GM19238 (cell line): ENCODE results near the gene MAN1B1.

Source experiments
- DNase-seq: peaks from one replicate; pipeline ENCODE4 v3.0.0; 2011; ENCODE audit warnings: low spot score; ENCODE audit not compliant: insufficient read length

Gene MAN1B1

DNA sequence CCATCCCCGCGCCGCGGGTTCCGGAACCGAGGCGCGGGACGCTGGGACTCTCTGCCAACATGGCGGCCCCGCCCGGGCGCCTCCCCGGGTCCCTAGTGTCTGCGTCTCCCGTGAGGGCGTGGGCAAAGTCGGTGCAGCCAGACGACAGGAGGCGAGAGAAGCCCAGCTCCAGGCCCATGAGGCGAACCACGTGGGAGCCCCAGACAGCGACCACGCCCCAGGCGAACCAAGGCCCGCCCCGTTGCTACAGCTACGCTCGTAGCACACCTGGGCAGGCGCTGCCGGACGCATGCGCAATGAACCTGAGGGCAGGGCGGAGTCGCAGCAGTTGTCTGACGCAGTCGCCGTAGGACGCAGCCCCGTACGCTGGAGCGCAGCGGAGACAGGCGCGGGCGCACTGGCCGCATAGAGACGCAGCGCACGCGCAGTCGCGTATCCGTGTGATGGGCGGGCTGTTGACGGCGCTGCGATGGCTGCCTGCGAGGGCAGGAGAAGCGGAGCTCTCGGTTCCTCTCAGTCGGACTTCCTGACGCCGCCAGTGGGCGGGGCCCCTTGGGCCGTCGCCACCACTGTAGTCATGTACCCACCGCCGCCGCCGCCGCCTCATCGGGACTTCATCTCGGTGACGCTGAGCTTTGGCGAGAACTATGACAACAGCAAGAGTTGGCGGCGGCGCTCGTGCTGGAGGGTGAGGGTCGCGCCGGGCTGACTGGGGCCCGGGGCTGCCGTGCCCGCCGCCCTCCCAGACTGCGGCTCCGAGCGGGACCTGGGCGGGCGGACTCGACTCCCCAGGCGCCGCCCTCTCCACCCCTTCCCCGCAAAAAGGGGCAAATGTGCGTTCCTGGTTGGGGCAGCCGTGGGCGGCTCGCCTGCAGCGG, at the start of gene MAN1B1:
Gene MAN1B1 (plus strand): TSS at position 455 of the 878 bp plus-strand sequence. CDS start 15 bp downstream, at position 470.
- peak; percentile 98 for DNase-seq

DNA sequence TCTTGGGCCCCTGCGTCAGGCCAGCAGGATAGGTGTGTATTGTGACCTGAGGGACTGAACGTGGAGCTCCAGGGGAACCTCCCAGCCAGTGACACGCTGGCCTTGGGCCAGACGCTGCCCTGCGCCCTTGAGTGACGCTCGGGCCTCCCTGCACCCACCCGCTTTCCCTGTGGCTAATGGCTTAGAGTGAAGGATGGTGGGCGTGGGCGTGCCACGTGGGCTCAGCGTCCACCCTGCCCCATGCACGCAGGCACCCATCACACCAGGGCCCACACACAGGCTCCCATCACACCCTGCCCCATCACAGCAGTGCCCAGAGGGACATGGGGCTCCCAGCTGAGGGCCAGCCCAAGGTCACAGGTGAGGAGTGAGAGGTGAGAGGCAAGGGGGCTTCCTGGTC, 49.8 kb upstream of the MAN1B1 start:
- no peak for DNase-seq

DNA sequence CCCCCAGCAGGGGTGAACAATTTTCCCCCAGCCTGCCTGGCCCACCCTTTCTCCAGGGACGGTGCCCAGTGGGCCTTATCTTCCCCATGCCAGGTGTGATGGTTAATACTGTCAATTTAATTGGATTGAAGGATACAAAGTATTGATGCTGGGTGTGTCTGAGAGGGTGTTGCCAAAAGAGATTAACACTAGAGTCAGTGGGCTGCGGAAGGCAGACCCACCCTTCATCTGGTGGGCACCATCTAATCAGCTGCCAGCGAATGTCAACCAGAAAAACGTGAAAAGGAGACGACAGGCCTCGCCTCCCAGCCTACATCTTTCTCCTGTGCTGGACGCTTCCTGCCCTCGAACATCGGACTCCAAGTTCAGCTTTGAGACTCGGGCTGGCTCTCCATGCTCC, 49.3 kb upstream of the MAN1B1 start:
- DNase-seq = no peak

DNA sequence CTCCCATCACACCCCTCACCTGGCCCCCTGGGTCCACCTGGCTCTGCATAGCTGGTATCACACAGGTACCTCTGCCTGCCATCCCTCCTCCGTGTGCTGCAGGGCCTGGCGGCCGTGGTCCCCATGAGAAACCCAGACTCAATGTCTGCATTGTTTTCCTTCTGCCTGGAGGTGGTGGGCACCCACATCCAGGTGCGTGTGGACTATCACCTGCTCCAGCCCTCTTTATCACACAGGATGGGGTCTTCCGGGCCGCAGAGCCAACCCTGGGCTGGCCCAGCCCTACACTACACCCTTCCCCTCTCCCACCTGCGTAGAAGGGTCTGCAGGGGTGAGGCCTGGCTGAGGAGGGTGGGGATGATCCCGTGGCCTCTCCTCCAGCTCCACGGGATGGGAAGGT, 47.9 kb upstream of the MAN1B1 start:
- no peak for DNase-seq

DNA sequence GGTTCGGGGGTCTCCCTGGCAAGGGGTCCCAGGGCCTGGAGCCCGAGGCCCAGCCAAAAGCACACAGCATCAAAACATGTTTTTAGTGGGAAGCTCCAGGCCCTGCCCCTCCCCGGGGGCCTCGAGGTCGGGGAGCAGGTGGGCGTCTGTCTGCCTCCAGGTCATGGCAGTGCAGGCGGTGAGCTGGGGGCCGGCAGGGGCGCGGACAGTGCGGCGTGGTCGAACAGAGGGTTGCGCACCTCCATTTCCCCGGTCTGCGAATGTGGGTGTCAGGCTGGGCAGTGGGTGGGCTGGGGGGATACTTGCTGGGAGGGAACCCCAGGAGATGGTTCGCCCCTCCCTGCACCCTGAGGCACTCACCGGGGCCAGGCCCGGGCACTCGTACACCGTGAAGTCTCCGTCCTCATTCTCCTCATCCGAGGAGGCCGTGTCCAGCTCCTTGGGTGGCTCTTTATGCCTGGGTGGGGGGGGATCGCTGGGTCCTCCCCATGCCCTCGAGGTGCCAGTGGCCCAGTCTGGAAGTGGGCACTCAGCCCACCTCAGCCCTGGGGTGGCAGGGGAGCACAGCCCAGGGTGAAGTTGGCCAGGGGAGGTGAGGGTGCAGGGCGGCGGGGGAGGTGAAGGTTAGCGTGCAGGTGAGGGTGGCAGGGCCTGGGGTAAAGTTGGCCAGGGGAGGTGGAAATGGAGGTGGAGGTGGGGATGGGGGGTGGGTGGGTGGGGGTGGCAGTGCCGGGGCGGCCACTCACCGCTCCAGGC, 47.0 kb upstream of the MAN1B1 start:
- DNase-seq = no peak

DNA sequence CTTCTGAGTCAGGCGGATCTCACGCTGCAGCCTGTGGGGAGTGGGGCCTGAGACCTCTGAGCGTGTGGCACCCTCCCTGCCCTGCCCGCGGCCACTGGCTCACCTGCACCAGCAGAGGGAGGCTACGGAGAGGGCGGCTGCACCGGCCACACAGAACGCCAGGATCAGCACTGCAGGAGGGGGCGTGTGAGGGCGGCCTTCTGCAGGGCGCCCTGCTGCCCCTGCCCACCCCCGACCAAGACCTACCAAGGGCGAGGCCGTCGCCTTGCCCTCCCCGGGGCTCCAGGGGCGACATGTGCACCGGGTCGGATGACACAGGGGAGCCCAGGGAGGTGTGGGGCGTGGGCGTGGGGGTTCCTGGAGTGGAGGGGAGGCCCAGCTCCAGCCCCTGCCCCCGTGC, 46.2 kb upstream of the MAN1B1 start:
- no peak for DNase-seq

DNA sequence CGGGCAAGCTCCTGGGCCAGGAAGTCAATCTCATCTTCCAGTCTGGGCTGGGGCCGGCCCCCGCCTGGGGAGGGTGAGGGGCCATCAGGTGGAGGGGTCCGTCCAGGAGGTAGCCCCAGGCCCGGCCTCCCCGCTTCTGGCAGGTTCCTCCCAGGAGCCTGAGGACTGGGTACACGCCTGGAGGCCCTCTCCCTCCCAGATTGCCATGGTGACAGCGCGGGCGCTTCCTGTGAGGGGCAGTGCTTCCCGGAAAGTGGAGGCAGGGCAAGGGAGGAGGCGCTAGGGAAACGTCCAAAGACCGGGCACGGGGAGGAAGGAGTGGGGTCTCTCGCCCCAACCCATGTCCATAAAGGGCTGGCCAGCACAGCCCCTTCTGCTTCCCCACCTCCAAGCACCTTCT, 45.7 kb upstream of the MAN1B1 start:
- no peak for DNase-seq

DNA sequence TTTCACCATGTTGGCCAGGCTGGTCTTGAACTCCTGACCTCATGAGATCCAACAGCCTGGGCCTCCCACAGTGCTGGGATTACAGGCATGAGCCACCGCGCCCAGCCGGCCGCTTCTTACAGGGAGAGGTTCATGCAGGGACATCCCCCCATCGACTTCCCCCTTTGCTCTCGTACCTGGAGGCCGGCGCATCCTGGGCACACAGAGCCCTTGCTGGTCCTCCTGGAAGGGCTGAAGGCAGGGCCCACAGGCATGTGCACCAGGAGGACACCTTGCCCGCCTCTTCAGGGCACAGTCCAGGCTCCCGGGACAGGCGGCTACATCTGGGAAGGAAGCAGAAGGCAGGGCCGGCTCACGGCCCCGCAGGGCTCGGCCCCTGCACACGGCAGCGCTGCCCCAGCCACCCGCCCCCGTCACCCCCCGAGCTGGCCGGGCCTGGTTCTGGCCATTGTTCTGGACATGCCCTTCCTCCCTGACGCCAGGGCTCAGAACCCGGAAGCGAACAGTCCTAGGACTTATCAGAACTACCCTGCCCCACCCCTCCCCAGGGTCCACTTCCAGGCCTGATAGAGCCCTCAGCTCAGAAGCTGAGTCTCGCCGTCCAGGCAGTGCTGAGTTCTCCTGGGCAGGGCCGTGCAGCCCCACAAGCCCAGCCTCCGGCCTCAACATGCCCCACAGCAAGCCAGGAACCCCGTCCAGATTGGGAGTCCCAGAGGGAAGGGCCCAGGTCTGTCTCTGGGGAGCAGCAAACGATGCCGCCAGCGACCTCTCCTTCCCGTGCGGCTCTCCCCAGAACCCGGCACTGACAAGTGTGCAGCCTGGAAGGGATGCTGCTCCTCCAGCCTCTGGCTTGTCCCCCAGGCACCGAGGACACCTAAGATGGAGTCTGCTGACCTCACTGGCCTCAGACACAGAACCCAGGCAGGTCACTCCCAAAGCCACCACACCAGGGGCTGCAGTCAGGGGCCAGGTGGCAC, 43.7 kb upstream of the MAN1B1 start:
- no peak for DNase-seq

DNA sequence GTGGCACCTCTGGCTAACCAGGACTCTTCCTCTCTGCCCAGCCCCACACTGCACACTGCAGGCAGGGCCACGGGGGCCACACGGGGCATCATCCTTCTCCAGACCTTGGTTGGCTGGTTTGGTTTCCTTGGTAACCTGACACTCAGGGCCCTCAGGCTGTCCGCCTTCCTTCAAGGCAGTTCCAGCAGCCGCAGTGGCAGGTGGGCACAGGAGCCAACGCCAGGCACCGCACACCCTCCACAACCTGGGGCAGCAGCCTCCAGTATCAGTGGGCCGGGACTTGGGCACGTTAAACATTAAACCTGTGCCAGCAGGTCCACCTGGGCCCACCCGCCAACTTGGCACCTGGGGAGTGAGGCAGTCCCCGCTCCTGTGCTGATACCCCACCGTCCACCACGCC, 42.7 kb upstream of the MAN1B1 start:
- DNase-seq = no peak

DNA sequence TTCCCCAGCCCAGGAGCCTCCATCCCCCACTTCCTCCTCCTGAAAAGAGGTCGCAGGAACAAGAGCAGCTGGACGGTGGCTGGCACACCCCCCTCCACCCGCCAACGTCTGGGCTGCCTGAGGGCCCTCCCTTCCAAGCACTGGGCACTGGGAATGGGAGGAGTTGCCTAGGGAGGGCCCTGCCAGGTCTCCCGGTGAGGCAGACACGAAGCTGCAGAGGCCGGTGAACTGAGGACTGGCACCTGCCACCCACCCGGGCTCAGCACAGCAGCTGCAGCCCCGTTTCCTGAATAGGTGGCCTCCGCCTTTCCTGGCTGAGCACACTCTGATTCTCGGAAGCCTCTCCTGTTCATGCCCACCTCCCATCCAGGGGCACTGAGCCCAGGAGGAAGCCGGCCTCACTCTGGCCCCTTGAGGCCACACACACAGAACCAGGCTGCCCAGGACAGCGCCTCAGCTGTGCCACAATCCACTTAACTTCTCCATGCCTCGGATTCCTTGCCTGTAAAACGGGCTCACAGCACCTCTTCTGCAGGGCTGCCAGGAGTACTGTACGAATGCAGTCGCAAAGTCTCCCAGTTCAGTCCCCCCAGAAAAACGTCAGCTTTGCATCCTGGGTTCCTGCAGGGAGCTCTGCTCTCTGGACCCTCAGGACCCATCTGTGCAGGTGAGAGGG, 42.1 kb upstream of the MAN1B1 start:
- no peak for DNase-seq

DNA sequence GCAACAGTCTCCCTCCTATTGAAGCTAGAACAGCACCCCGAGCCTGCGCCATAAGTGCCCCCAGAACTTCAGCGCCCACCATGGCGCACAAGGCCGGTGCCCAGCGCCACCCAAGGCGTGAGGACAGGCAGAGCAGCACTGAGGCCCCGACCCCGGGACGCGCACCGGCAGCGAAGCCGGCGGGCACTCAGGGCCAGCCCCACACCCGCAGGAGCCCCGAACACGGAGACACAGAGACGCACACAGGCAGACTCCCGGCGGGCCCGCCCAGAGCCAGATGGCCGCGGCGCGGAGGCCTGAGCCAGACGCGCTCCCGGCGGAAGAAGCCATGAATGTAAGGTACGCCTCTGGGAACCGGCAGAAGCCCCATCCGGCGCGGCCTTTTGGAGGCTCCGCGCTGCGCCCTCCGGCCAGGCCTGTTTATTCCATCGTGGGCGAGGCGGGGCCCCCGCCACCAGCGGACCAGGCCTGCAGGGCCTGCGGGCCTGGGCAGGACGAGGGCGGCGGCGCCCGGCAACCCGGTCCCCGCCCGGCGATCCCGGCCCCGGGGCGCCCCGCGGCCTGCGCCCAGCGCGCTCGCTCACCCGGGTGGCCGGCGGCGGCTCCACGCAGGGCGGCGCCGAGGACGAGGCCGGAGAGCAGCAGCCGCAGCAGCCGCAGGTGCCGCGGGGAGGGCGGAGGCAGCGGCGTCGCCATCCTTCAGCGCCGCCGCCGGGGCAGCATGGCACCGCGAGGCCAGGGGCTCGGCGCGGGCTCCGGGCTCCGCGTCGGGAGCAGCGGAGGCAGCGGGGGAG, 41.3 kb upstream of the MAN1B1 start:
- no peak for DNase-seq

DNA sequence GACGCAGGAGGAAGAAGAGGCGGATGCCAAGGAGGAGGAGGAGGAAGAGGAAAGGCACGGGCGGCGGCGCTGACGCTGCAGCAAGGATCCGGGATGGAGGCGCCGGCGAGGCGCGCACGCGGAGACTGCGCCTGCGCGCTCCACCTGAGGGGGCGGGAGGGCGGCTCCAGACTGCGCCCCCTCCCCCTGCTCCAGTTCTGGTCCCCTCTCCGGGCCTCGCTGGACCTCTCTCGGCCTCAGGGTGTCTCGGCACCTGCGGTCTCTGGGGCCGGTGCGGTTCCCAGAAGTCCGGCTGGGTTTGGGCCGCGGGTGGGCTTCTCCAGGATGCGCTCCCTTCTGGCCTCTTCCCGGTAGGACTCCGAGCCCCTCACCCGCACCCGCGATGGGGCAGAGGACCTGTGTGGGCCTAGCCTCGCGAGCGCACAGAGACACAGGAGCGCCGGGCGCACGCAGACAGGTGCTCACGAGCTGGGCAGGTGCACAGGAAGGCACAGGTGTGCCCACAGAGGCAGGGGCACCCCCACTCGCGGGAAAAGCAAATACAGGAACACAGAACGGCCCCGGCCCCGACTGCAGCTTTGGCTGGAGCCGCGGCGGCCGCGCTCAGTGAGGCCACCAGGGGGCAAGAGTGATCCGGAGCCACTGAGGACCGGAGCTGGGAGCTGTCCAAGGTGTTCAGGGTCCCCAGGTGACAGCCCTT, 40.5 kb upstream of the MAN1B1 start, which contains the start of gene NPDC1:
Gene NPDC1 (minus strand): TSS at position 90 of the 700 bp plus-strand sequence. CDS start 188 bp downstream, outside the sequence.
- DNase-seq = peak; percentile 97

DNA sequence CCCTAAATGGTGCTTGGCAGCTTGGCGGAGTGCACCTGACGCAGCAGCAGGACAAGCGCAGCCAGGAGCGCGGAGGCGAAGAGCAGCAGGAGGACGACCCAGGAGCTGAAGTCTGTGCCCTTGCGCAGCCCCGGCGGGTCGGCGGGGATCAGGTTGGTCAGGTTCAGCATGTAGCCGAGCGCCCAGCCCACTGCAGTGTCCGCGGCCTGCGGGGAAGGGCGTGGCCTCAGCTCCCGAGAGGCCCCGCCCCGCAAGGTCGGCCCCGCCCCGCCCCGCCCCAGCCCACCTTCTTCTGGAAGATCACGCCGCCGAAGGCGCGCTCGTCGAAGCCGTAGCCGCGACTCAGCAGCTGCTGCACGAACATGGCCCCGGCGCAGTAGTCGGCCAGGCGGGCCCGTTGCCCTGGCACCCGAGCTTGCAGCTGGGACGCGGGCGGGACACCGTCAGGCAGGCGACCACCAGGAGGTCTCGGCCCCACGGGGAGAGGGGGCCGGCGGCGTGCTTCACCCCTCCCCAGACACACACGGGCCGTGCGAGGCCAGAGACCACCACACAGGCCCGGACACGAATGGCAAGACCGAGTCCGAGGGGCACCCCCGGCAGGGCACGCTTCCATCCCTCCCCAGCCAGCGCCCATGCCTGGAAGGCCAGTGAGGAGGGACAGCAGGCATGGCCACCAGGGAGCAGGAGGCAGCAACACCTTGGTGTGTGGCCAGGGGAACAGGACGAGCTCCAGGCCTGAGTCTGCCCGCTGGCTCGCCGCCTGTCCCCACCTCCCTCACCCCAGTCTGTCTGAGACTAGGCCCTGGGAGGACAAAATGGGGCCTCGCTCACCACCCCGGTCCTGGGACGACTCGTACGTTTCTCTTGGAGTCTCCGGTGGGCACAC, 37.9 kb upstream of the MAN1B1 start:
- no peak for DNase-seq

DNA sequence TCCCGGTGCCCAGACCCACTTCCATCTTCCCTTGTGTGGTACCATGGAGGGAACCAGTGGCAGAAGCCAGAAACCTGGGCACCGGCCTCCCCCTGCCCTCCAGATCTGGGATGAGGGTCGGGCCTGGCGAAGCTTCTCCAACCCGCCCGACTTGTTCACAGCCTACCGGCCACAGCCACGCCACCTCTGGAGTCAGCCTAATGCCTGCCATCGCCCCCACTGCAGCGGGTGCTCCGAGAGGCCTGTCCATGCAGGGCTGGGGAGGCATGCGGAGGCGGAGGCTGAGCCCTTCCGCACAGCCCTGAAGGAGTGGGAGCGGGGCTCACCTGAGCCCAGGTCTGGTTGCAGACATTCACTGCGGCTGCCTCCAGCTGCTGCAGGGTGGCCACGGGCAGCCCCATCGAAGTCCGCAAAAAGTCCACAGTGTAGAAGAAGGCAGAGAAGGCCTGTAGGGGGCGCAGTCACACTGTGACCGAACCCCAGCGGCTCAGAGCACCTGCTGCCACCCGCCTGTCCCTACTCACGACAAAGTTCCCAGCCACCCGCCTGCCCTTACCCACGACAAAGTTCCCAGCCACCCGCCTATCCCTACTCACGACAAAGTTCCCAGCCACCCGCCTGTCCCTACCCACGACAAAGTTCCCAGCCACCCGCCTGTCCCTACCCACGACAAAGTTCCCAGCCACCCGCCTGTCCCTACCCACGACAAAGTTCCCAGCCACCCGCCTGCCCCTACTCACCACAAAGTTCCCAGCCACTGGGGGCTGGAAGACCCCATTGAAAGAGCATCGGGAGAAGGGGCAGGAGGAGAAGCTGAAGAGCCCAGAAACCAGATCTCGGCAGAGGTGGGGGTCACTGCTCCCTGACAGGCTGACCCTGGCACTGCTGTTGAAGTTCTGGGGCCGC, 37.0 kb upstream of the MAN1B1 start:
- no peak for DNase-seq

DNA sequence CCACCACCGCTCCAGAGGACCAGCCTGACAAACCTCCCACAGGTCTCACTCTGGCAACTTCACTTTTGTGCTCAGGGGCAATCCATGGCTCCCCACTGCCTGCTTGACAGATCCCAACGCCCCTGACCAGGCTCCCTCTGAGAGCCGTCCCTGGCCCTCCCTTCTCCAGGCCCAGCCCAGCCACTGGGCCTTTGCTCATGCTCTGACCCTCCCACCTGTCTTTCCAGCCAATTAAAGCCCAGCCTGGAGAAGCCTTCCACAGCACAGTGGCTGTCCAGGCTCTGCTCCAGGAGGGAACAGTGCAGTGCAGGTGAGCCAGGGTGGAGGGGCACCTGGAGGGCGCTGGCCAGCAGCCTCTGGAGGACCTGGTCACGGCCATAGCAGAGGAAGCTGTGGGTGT, 36.2 kb upstream of the MAN1B1 start:
- DNase-seq = no peak

DNA sequence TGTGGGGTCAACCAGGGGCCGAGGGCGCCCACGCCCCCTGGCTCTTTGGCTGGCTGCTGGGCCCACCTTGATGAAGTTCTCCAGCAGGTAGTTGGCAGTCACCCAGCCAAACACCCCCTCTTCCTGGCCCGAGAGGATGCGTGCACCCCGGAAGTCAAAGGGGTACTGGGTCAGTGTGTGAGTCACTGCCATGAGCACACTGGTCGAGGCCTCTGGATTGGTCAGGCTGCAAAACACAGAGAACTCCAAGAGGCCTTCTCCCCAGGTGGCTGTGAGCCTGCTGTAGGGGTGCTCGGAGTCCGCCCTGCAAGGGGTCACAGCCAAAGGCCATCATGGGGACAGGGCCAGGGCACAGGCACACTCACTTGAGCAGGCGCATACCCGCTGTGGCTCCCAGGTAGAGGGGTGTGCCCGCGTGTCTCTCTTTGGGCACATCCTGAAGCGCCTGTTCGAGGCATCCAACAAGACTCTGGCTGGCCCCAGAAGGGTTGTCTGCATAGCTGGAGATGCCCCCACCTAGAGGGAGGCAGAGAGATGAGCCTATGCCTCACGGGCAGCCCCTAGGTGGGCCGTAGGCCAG, 35.5 kb upstream of the MAN1B1 start:
- DNase-seq = no peak

DNA sequence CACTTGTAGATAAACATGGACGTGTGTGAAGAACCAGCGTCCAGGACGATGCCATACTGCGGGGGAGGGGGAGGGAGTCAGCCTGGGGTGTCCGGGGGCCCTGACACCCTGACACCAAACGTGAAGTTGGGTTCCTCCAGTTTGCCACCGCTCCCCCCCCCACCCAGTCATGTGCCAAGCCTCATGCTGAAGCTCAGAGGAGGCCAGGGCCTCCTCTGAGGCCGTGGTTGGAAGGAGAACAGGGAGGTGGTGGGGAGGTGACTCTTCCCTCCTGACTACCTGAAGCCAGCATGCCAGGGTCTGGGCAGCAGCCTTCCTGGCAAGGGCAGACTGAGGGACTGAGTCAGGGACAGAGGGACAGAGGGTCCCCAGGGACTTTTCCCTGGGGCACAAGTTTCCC, 34.5 kb upstream of the MAN1B1 start:
- no peak for DNase-seq
